ENCODE measurements around the gene GMPS. TPM values are rescaled to one million over a fixed set of nuclear protein-coding genes. Genes with fewer than 3 reads are reported as not detected.

GMPS gene
- total and polyA plus RNA-seq, 10 of the 15 experiments (the other 5 are each of a cell fraction or from before 2014, with no cell fraction given): 33.2 to 143 (median 79.0) TPM

GRCh38 chr3:155870945-155871745, 695 bp downstream of the GMPS start (continued):
- TF ChIP-seq BHLHE40 (IDR thresholded peaks at IDR 0.05; ENCODE audit: borderline replicate concordance in 1 of 2, low read depth in 2 of 2, low read length in 1 of 2) (0 out of 4 replicates have a peak, but pooled peaks of 1 of the 2 experiments have one; percentile 28), NFIC (IDR thresholded peaks at IDR 0.05; ENCODE audit: low read depth, low read length) (no peak), FOS (IDR thresholded peaks at IDR 0.05; ENCODE audit: borderline replicate concordance, extremely low read depth, insufficient read length) (no peak), IRF5 (IDR thresholded peaks at IDR 0.05; ENCODE audit: borderline replicate concordance) (no peak), MTA2 (IDR thresholded peaks at IDR 0.05; ENCODE audit: low read depth) (no peak), ZNF687 (IDR thresholded peaks at IDR 0.05) (peak; percentile 29; the same call in 1 of the 2 replicates), E4F1 (IDR thresholded peaks at IDR 0.05; ENCODE audit: borderline replicate concordance, partially characterized antibody) (no peak)

Data from GM12878 (cell line).